Measurements from ENCODE around the gene GDF7. TPM values are rescaled to one million over a fixed set of nuclear protein-coding genes. Genes with fewer than 3 reads are reported as not detected.

GDF7 gene
- total RNA-seq, 1 donor from 2014 or later, result not detected

DNA sequence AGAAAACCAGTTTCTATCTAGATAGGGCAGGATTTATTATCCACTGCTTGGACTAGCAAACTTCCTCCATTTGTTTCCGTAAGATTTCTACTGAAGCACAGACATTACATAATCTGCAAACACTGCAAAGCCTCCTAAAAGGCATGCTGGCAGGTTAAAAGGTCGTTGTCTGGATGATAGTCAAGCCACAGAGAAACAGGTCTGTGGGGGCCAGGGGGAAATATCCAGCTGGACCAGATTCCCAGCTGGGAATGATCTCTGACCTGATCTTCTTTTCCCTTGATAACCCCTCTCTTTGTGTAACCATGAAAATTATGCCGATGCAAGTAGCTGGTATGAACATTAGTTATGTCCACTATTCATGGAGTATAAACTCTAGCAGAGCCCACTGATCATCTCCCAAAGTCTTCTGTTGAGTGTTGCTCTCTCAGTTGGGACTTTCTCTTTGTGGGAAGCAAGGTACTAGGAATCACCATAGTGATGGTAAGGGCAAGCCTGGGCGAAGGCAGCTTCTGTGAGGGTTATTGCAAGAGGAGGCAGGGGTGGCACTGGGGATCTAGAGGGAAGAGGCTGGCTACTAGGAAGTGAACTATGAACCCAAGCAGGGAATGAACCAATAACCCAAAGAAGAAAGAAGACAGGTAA is 61.3 kb downstream of the GDF7 start:
- H3K4me3 ChIP-seq (ENCODE audit: low read depth, low read length), result no peak overlapping the region
- DNase-seq (ENCODE audit: low read depth), result no peak
- TF ChIP-seq, protein P1, sequence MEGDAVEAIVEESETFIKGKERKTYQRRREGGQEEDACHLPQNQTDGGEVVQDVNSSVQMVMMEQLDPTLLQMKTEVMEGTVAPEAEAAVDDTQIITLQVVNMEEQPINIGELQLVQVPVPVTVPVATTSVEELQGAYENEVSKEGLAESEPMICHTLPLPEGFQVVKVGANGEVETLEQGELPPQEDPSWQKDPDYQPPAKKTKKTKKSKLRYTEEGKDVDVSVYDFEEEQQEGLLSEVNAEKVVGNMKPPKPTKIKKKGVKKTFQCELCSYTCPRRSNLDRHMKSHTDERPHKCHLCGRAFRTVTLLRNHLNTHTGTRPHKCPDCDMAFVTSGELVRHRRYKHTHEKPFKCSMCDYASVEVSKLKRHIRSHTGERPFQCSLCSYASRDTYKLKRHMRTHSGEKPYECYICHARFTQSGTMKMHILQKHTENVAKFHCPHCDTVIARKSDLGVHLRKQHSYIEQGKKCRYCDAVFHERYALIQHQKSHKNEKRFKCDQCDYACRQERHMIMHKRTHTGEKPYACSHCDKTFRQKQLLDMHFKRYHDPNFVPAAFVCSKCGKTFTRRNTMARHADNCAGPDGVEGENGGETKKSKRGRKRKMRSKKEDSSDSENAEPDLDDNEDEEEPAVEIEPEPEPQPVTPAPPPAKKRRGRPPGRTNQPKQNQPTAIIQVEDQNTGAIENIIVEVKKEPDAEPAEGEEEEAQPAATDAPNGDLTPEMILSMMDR (conservative IDR thresholded peaks at IDR 0.05; ENCODE audit: low read depth, low read length), result no peak

Other genes starting within 250 kb of the GDF7 start
- gene RHOB, start 220.1 kb upstream of the GDF7 start, total RNA-seq, result 160 and 161 TPM in 2 replicates
- gene HS1BP3, start 16.0 kb upstream of the GDF7 start, total RNA-seq, result 11.6 and 14.4 TPM in 2 replicates
- 16.5 and 29.9 TPM in 2 replicates for gene LDAH, start 156.0 kb downstream of the GDF7 start, total RNA-seq